ENCODE data around the gene PRSS56.
"Not testable (repeated sequence)": the region's sequence is repeated elsewhere in the genome, so short reads cannot be mapped to it uniquely, and the experiment has no call there.

The PRSS56 gene

GRCh38 chr2:232526372-232526941, 6.3 kb downstream of the PRSS56 start:
- DNase-seq, result no peak

DNA sequence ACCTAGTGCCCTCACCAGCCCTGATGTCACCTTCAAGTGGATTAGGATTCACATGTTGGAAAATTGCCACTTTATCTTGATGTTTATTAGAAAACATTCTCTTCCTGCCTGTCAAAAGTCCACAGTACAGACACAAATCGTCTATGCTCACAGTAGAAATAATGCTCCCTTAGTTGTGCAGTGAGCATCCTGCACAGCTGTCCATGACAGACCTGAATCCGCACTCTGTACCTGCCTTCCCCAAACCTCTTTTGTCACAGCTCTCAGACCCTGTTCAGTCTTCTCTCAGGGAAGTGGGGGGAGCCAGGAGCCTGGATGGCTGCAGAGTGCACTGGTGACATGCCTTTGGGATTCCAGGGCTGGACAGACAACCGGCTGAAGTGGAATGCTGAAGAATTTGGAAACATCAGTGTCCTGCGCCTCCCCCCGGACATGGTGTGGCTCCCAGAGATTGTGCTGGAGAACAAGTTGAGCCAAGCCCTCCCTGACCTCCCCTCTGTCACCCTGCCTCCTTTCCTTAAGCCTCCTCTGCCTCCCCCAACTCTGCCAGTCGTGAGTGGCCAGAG, 7.8 kb downstream of the PRSS56 start:
- no peak for DNase-seq

DNA sequence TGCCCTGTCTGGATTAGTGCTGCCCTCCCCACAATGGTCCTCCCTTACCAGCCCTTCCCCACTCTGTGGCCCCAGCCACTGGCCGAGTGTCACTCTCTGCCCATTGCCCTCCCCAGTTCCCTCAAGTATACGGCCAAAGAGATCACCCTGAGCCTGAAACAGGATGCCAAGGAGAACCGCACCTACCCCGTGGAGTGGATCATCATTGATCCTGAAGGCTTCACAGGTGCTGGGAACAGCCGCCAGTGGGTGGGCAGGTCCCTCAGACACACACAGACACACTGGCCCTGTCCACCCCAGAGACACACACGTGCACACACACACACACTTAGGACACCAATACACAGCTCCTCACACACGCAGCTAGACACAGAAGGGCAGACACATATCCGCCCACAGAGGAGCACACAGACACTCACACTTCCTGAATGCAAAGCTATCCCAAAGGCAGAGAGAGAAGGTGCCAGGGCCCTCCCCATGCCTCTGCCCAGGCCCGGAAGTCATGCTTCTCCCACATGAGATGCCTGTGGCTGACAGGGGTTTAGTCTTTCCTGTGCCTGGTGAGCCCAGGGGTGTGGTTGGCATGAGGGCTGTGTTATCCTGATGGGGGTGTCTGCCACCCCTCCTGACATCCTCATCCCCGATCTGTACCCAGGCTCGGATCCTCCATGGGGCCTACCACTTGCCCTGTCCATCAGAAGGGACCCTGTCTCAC, 8.7 kb downstream of the PRSS56 start:
- no peak for DNase-seq

DNA sequence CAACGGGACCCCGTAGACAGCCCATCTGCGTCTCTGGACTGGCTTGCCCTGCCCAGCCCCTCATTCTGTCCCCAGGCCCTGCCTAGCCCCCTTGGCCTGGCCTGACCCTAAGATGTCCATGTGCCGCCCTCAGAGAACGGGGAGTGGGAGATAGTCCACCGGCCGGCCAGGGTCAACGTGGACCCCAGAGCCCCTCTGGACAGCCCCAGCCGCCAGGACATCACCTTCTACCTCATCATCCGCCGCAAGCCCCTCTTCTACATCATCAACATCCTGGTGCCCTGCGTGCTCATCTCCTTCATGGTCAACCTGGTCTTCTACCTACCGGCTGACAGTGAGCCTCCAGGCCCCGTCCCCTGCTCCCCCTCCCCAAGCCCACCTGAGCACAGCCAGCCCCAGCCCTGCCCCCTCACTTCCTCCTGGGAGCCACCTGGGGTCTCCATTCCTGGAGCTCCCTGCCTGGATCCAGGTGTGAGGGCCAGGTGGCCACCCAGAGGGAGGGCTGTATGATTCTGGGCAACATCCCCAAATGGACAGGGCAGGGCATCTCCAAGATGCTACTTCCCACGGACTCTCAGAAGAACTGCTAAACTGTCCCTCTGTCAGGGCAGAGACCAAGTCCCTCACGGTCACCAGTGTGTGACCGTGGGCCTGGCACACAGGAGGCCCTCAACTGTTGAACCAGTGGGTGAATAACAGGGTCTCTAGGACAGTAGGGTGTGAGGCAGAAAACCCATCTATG, 9.8 kb downstream of the PRSS56 start:
- DNase-seq, result no peak

- no peak for DNase-seq
Measured at GRCh38 chr2:232530626-232531260, 10.6 kb downstream of the PRSS56 start.

- DNase-seq, result no peak
Measured at GRCh38 chr2:232532419-232532818, 12.2 kb downstream of the PRSS56 start.

- DNase-seq, result not testable (repeated sequence)
Measured at GRCh38 chr2:232532821-232533220, 12.6 kb downstream of the PRSS56 start.

DNA sequence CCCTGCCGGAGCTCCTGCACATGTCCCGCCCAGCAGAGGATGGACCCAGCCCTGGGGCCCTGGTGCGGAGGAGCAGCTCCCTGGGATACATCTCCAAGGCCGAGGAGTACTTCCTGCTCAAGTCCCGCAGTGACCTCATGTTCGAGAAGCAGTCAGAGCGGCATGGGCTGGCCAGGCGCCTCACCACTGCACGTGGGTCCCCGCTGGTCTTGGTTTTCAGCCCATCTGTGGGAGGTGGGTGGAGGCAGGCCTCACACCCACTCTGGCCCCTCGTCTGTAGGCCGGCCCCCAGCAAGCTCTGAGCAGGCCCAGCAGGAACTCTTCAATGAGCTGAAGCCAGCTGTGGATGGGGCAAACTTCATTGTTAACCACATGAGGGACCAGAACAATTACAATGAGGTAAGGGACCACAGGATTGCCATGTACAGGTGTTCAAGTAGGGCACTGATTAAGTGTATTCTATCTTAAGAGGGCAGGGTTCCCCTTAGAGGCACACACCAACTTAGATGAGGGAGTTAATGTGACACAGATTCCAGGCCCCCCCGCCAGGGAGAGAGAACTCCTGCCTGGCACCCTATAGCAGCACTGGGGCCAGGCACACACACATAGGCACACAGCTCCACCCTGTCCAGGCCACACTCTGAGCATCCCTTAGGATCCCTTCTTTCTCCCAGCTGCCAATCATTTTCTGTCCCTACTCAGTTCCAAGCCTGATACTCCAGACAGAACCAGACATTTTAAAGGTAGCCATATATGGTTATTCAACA, 13.9 kb downstream of the PRSS56 start:
- no peak for DNase-seq

DNA sequence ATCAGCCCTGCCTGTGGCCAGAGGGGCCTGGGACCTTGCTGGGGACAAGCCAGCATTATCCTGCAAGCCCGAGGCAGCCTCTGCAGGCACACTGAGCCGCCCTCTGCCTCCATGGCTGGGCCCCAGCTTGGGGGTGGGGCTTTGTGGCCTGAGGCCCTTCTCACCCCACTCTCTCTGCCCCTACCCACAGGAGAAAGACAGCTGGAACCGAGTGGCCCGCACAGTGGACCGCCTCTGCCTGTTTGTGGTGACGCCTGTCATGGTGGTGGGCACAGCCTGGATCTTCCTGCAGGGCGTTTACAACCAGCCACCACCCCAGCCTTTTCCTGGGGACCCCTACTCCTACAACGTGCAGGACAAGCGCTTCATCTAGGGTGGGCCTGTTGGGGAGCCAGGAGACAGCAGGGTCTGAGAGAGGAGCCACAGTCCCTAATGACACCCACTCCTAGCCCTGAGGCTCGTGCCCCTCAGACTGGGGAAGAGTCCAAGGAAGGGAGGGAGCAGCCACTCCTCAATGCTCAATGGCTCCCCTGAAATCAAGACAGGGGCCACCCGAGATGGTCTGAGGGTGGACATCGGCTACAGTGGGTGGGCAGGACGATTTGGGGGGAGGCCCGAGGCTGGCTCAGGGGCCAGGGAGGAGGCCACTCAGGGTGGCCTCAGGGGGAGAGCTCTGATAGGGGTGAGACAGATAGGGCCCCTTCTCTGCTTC, 14.9 kb downstream of the PRSS56 start:
- DNase-seq, result no peak

- no peak for DNase-seq
Measured at GRCh38 chr2:232535761-232536530, 15.8 kb downstream of the PRSS56 start.

DNA sequence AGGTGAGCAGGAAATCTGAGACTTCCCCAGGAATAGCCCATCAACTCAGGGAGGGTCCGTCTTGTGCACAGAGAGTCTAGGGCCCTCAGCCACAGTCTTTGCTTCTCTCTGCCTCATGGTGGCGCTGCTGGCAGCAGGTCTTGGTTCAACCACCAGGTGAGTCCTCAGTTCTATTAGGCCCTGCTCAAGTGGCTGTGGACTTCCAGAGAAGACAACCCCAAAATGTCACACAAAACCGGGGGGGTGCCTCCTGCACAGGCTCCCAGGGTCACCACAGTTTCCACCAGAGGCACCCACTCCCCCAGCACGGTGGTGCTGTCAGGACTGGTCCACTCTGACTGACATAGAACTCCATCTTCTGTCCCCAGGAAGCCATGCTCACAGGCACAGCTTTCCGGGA, 16.9 kb downstream of the PRSS56 start:
- DNase-seq, result no peak

- DNase-seq, result no peak
Measured at GRCh38 chr2:232537499-232537898, 17.3 kb downstream of the PRSS56 start.

DNA sequence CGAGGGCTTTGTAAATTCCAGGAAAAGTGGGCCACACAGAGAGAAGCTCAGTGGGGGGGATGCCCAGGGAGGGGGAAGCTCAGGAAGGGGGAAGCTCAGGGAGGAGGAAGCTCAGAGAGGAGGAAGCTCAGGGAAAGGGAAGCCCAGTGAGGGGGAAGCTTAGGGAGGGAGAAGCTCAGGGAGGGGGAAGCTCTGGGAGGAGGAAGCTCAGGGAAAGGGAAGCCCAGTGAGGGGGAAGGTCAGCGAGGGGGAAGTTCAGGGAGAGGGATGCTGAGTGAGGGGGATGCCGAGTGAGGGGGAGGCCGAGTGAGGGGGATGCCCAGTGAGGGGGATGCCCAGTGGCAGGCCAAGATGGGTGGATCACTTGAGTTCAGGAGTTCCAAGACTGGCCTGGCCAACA, 18.5 kb downstream of the PRSS56 start:
- DNase-seq, result no peak

GRCh38 chr2:232539298-232540231, 19.4 kb downstream of the PRSS56 start, which contains the start of gene CHRNG:
CHRNG (plus strand) TSS chr2:232539692; CDS start chr2:232539748, 56 bp downstream.
- DNase-seq, result no peak

- no peak for DNase-seq
Measured at GRCh38 chr2:232540441-232541041, 20.4 kb downstream of the PRSS56 start.

- no peak for DNase-seq
Measured at GRCh38 chr2:232541195-232541960, 21.2 kb downstream of the PRSS56 start.

- DNase-seq, result no peak
Measured at GRCh38 chr2:232541961-232542714, 21.9 kb downstream of the PRSS56 start.

Measured in NCI-H2029 (cell line).